GM12878 (cell line): Measurements from ENCODE around the gene MFAP4. TPM values are rescaled to one million over a fixed set of nuclear protein-coding genes. Genes with fewer than 3 reads are reported as not detected.

ENCODE experiments used
- ATAC-seq: fragments of 200-7000 bp; cut with Tn5 transposase; 3 replicates; pipeline ENCODE4 v1.9.1; 2020; ENCODE audit warnings: mild to moderate bottlenecking, moderate library complexity
- BruUV-seq: library from RNA; stranded (reverse); fragments of 400-500 nt; replicated peaks from 2 replicates; lab custom pipeline; 2021; lab: Mats Ljungman, UMichigan
- CTCF ChIA-PET: fragments of 300-600 bp; sonication (Branson Sonifier 250); formaldehyde crosslinking; extraction: SDS; loops from one replicate; lab custom pipeline; 2021; ENCODE audit warnings: inconsistent platforms; lab: Yijun Ruan, JAX
- POLR2A ChIA-PET: fragments of 350-600 bp; formaldehyde crosslinking; extraction: SDS; loops from one replicate; lab custom pipeline; 2021; ENCODE audit warnings: inconsistent platforms; lab: Charles Lee
- RAD21 ChIA-PET: fragments of 300-600 bp; sonication (Branson Sonifier 250); formaldehyde crosslinking; loops from one replicate; lab custom pipeline; 2023; ENCODE audit warnings: antibody characterized with exemption; ENCODE audit not compliant: unreplicated experiment; lab: Charles Lee
- SMC1A ChIA-PET: fragments of 300-600 bp; sonication (Branson Sonifier 250); formaldehyde crosslinking; loops from one replicate; lab custom pipeline; 2023; ENCODE audit not compliant: unreplicated experiment, uncharacterized antibody; lab: Charles Lee
- DNase-seq: peaks from one replicate; pipeline ENCODE4 v3.0.0-alpha.2; 2011; ENCODE audit warnings: low read depth, low spot score
- FAIRE-seq: peaks from 3 replicates; lab custom pipeline; 2011; peaks lifted over from hg19 to GRCh38; lab: Jason Lieb, UNC
- H2AFZ ChIP-seq: 2 replicates; pipeline ENCODE4 v1.6.0; 2011; ENCODE audit warnings: low read depth, low read length, control low read depth; ENCODE audit not compliant: control insufficient read depth
- H3K27ac ChIP-seq: 2 replicates; pipeline ENCODE4 v1.5.1; 2011; ENCODE audit warnings: control low read depth; ENCODE audit not compliant: control insufficient read depth, insufficient read depth
- H3K27me3 ChIP-seq, 2 experiments: replicated peaks in 1 of 2; 2 replicates each; pipeline versions ENCODE4 v1.6.0 to v1.6.1; 2011; ENCODE audit warnings: low read length in 1 of 2; ENCODE audit not compliant: control insufficient read depth in 2 of 2, insufficient read depth in 2 of 2
- H3K36me3 ChIP-seq, 2 experiments: 2 replicates each; pipeline ENCODE4 v1.5.1; 2011; ENCODE audit warnings: low read length in 1 of 2; ENCODE audit not compliant: control insufficient read depth in 2 of 2, insufficient read depth in 2 of 2
- H3K4me1 ChIP-seq: 2 replicates; pipeline ENCODE4 v1.6.1; 2011; ENCODE audit warnings: mild to moderate bottlenecking, low read length, moderate library complexity, mixed read lengths; ENCODE audit not compliant: control insufficient read depth, insufficient read depth
- H3K4me2 ChIP-seq: 2 replicates; pipeline ENCODE4 v1.6.0; 2011; ENCODE audit warnings: control low read depth; ENCODE audit not compliant: control insufficient read depth, insufficient read depth
- H3K4me3 ChIP-seq: fragments of 200-600 bp; sonication (generic); 2 replicates; pipeline ENCODE4 v1.5.1; 2016
- H3K79me2 ChIP-seq: 2 replicates; pipeline ENCODE4 v1.6.0; 2011; ENCODE audit warnings: low read length; ENCODE audit not compliant: control insufficient read depth, insufficient read depth
- H3K9ac ChIP-seq: 2 replicates; pipeline ENCODE4 v1.8.0; 2011; ENCODE audit warnings: low read length, control low read depth, mixed read lengths; ENCODE audit not compliant: control insufficient read depth, insufficient read depth
- H3K9me3 ChIP-seq: replicated peaks from 3 replicates; pipeline ENCODE4 v1.5.1; 2011; ENCODE audit warnings: mild to moderate bottlenecking, low read length; ENCODE audit not compliant: control insufficient read depth, insufficient read depth
- H4K20me1 ChIP-seq: 2 replicates; pipeline ENCODE4 v1.6.0; 2011; ENCODE audit not compliant: control insufficient read depth, insufficient read depth
- CBFB ChIP-seq: IDR thresholded peaks from 2 replicates; pipeline ENCODE4 v1.6.1; 2016; ENCODE audit warnings: antibody characterized with exemption, low read depth
- DPF2 ChIP-seq: fragments of 450-650 bp; IDR thresholded peaks from 2 replicates; pipeline ENCODE4 v1.6.1; 2017; ENCODE audit warnings: mild to moderate bottlenecking
- EP300 ChIP-seq, 2 experiments: fragments of 150-350 bp in 1 of 2; IDR thresholded peaks; 2 replicates each; pipeline ENCODE4 v1.6.1; 2011 to 2012; ENCODE audit warnings: low read depth in 2 of 2, low read length in 2 of 2, borderline replicate concordance in 1 of 2, improper control_type of control experiment in 1 of 2, inconsistent platforms in 1 of 2; ENCODE audit not compliant: control insufficient read depth in 1 of 2
- EZH2 ChIP-seq: IDR thresholded peaks from 2 replicates; pipeline ENCODE4 v1.6.1; 2012; ENCODE audit warnings: low read depth, mild to moderate bottlenecking, control low read depth, inconsistent platforms, low read length, borderline replicate concordance; ENCODE audit not compliant: control insufficient read depth
- FOXK2 ChIP-seq: fragments of 450-650 bp; IDR thresholded peaks from 2 replicates; pipeline ENCODE4 v1.6.1; 2017; ENCODE audit warnings: mild to moderate bottlenecking, moderate library complexity
- HDAC6 ChIP-seq: fragments of 200-600 bp; sonication (generic); IDR thresholded peaks from one replicate; pipeline ENCODE4 v1.8.0; 2017; ENCODE audit warnings: antibody characterized with exemption; ENCODE audit not compliant: unreplicated experiment
- NBN ChIP-seq: fragments of 450-650 bp; IDR thresholded peaks from 2 replicates; pipeline ENCODE4 v1.6.1; 2016
- NR2C1 ChIP-seq: fragments of 450-650 bp; IDR thresholded peaks from 2 replicates; pipeline ENCODE4 v1.6.1; 2017; ENCODE audit warnings: antibody characterized with exemption, mild to moderate bottlenecking, moderate library complexity
- NR2C2 ChIP-seq: IDR thresholded peaks from 2 replicates; pipeline ENCODE4 v1.6.1; 2011; ENCODE audit warnings: borderline replicate concordance, low read depth; ENCODE audit not compliant: control insufficient read depth, insufficient read length
- NR2F1 ChIP-seq: fragments of 450-650 bp; conservative IDR thresholded peaks from 2 replicates; pipeline ENCODE4 v1.6.1; 2017; ENCODE audit warnings: mild to moderate bottlenecking
- SIX5 ChIP-seq: IDR thresholded peaks from 2 replicates; pipeline ENCODE4 v1.6.1; 2011; ENCODE audit warnings: mild to moderate bottlenecking, low read depth, low read length, moderate library complexity; ENCODE audit not compliant: severe bottlenecking
- WGBS: methylation state at CpG from one replicate; pipeline ENCODE4 v1.1.6; 2016; ENCODE audit warnings: low lambda C conversion rate; ENCODE audit not compliant: insufficient replicate concordance, insufficient coverage; ENCODE audit errors: missing lambda C conversion rate; 5-methylcytosine and 5-hydroxymethylcytosine counted together
- in situ Hi-C: fragments of 300-500 bp; cut with MboI; formaldehyde crosslinking; loops from 9 replicates; pipeline ENCODE4 v1.14.3; 2018; ENCODE audit warnings: mixed read lengths
- intact Hi-C: fragments of 100-400 bp; cut with micrococcal nuclease; formaldehyde crosslinking; loops from one replicate; pipeline ENCODE4 v1.14.2; 2022; ENCODE audit not compliant: unreplicated experiment
- polyA plus RNA-seq, 11 experiments: library from polyadenylated mRNA; depleted of rRNA in 4 of 11; unstranded in 6 of 11; stranded (reverse) in 5 of 11; fragments of >200 nt; fragmentation: Nextera tagmentation in 4 of 11; fragmentation: Illumina TruSeq in 1 of 11; extraction: Ambion mirVana in 4 of 11; extraction: Trizol in 1 of 11; gene quantifications; 1 replicate in 1 of 11; 2 replicates in 10 of 11; pipeline versions ENCODE4 v1.2.1 to v1.2.3, GENCODE V29; 2011 to 2016; ENCODE audit warnings: inconsistent platforms in 2 of 11, missing spikeins in 2 of 11, low read depth in 1 of 11
- total RNA-seq, 4 experiments: library from RNA; depleted of rRNA in 3 of 4; stranded (reverse); fragments of >200 nt in 3 of 4; fragmentation: Illumina TruSeq in 1 of 4; extraction: Trizol in 1 of 4; gene quantifications; 2 replicates each; pipeline versions ENCODE4 v1.2.1 to v1.2.3, GENCODE V29; 2013 to 2021
- TF ChIP-seq, protein P1 (sequence below): fragments of 450-650 bp; formaldehyde crosslinking; IDR thresholded peaks from 2 replicates; pipeline ENCODE4 v1.4.0; 2020; ENCODE audit warnings: mild to moderate bottlenecking, moderate library complexity
- TF ChIP-seq, protein P2 (sequence below): fragments of 450-650 bp; IDR thresholded peaks from 2 replicates; pipeline ENCODE4 v1.6.1; 2017; ENCODE audit warnings: low read depth, mild to moderate bottlenecking, moderate library complexity
- TF ChIP-seq, protein P3 (sequence below): IDR thresholded peaks from 2 replicates; pipeline ENCODE4 v1.6.1; 2011; ENCODE audit warnings: borderline replicate concordance, low read depth, mild to moderate bottlenecking, moderate library complexity, mixed read lengths, low read length; ENCODE audit not compliant: insufficient read depth; ENCODE audit errors: extremely low read length

MFAP4 gene
- total and polyA plus RNA-seq, 10 of the 15 experiments (the other 5 are each of a cell fraction or from before 2014, with no cell fraction given), result 0.08 to 0.28 (median 0.09) TPM; not detected in 7

DNA sequence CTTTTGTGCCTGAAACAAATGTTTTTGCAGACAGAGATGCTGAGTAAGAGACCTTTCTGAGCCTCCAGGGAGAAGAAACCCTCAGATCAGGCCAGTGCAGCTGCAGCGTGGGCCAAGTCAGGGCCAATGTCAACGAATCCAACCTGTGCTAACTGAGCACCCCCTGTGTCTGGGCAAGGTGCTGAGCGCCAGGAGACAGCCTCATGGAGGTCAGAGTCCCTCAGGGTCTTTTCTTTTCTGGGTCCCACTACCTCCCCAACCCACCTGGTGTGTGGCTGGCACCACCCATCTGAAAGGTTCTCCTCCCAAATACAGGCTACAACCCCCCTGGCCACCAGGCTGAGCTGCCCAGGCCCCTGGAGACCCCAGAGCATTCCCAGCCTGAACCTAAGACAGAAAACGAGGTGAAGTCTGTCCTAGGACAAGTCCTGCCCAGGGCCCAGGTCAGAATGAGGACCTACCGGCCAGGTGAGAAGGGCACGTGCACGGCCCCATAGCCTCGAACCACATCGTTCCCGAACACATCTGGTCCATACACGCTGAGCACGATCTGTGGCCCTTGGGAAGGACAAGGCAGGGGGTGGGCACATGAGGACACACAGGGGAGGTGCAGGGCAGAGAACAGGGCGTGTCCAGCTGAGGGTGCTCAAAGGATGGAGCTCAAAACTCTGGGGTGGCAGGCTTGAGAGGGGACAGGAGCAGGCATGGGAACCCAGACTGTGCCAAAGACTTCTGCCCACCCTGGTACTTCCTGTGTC lies 39.5 kb downstream of the MFAP4 start:
- no peak for ATAC-seq
- no peaks in the 10 kb centered on the region for H3K4me1 ChIP-seq
- intact Hi-C loops (no loop called here), in situ Hi-C loops (no loop called here)
- no peaks in the 10 kb centered on the region for H3K27me3 ChIP-seq
- POLR2A ChIA-PET, result no interaction called here
- RAD21 ChIA-PET, result no interaction called here
- H3K4me3 ChIP-seq, result no peak overlapping the region
- BruUV-seq, result no TSS peak
- FAIRE-seq, result no peak
- SMC1A ChIA-PET, result no interaction called here
- no peaks in the 10 kb centered on the region for H3K9me3 ChIP-seq
- DNase-seq, result no peak
- 41% methylated on average over 13 of the region's 13 CpGs for WGBS
- H3K36me3 ChIP-seq, result no peaks in the 10 kb centered on the region
- CTCF ChIA-PET, result no interaction called here
- no peak for TF ChIP-seq NBN
- no peak for TF ChIP-seq DPF2
- TF ChIP-seq, protein P1, sequence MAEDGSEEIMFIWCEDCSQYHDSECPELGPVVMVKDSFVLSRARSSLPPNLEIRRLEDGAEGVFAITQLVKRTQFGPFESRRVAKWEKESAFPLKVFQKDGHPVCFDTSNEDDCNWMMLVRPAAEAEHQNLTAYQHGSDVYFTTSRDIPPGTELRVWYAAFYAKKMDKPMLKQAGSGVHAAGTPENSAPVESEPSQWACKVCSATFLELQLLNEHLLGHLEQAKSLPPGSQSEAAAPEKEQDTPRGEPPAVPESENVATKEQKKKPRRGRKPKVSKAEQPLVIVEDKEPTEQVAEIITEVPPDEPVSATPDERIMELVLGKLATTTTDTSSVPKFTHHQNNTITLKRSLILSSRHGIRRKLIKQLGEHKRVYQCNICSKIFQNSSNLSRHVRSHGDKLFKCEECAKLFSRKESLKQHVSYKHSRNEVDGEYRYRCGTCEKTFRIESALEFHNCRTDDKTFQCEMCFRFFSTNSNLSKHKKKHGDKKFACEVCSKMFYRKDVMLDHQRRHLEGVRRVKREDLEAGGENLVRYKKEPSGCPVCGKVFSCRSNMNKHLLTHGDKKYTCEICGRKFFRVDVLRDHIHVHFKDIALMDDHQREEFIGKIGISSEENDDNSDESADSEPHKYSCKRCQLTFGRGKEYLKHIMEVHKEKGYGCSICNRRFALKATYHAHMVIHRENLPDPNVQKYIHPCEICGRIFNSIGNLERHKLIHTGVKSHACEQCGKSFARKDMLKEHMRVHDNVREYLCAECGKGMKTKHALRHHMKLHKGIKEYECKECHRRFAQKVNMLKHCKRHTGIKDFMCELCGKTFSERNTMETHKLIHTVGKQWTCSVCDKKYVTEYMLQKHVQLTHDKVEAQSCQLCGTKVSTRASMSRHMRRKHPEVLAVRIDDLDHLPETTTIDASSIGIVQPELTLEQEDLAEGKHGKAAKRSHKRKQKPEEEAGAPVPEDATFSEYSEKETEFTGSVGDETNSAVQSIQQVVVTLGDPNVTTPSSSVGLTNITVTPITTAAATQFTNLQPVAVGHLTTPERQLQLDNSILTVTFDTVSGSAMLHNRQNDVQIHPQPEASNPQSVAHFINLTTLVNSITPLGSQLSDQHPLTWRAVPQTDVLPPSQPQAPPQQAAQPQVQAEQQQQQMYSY (CRISPR knock-in tag), result no peak
- no peak for TF ChIP-seq NR2C2
- TF ChIP-seq EP300 (IDR thresholded peaks at IDR 0.05; ENCODE audit: borderline replicate concordance in 1 of 2, control insufficient read depth in 1 of 2, low read depth in 2 of 2, low read length in 2 of 2), result no peak
- no peak for TF ChIP-seq FOXK2
- TF ChIP-seq, protein P2, sequence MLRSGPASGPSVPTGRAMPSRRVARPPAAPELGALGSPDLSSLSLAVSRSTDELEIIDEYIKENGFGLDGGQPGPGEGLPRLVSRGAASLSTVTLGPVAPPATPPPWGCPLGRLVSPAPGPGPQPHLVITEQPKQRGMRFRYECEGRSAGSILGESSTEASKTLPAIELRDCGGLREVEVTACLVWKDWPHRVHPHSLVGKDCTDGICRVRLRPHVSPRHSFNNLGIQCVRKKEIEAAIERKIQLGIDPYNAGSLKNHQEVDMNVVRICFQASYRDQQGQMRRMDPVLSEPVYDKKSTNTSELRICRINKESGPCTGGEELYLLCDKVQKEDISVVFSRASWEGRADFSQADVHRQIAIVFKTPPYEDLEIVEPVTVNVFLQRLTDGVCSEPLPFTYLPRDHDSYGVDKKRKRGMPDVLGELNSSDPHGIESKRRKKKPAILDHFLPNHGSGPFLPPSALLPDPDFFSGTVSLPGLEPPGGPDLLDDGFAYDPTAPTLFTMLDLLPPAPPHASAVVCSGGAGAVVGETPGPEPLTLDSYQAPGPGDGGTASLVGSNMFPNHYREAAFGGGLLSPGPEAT, result no peak
- TF ChIP-seq NR2C1, result no peak
- no peak for TF ChIP-seq HDAC6
- TF ChIP-seq EZH2, result no peak
- no peak for TF ChIP-seq CBFB
- TF ChIP-seq, protein P3, sequence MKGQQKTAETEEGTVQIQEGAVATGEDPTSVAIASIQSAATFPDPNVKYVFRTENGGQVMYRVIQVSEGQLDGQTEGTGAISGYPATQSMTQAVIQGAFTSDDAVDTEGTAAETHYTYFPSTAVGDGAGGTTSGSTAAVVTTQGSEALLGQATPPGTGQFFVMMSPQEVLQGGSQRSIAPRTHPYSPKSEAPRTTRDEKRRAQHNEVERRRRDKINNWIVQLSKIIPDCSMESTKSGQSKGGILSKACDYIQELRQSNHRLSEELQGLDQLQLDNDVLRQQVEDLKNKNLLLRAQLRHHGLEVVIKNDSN, result no peak
- no peak for TF ChIP-seq NR2F1
- TF ChIP-seq SIX5, result no peak
- H2AFZ ChIP-seq, result no peak overlapping the region
- no peak overlapping the region for H3K9ac ChIP-seq
- H4K20me1 ChIP-seq, result no peaks in the 10 kb centered on the region
- no peaks in the 10 kb centered on the region for H3K79me2 ChIP-seq
- no peak overlapping the region for H3K4me2 ChIP-seq
- H3K27ac ChIP-seq, result no peak overlapping the region
